ENCODE results near the gene U2AF1L4. TPM values are rescaled to one million over a fixed set of nuclear protein-coding genes. Genes with fewer than 3 reads are reported as not detected.

Gene U2AF1L4
- total and polyA plus RNA-seq, 2 donors (not counting 3 experiments of a cell fraction or from before 2014, with no cell fraction given), result 5.6 to 13.5 TPM

DNA sequence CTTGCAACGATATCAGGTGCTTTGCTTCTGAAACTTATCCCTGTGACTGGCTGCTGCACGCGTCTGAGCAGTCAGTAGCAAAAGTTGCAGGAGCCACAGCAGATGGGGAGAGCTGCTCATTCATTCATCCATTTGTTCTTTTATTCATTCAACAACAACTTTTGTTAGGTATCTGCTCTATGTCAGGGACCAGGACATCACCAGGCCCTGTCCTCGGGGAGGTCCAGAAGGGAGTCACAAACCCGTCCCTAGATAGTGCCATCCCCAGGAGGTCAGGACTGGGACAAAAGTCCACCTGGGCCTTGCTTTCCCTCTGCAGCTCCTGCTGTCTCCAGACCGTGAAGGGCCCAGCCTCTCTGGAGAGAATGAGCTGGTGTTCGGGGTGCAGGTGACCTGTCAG is 32.7 kb upstream of the U2AF1L4 start:
- CTCF ChIA-PET, result no interaction called here
- no TSS peak for BruUV-seq (replicated peaks)
- H3K36me3 ChIP-seq (ENCODE audit: control insufficient read depth in 2 of 2, extremely low read depth in 1 of 2, insufficient read depth in 2 of 2, low read length in 2 of 2), result peaks cover 0 to 4% of the 10 kb centered on the region in 2 experiments

GRCh38 chr19:35777086-35777841 is 32.0 kb upstream of the U2AF1L4 start:
- H3K9me3 ChIP-seq (replicated peaks; ENCODE audit: control insufficient read depth, insufficient read depth, low read length), result no peaks in the 10 kb centered on the region
- H3K4me2 ChIP-seq (ENCODE audit: insufficient read depth, low read length), result no peak overlapping the region
- TF ChIP-seq FOS (IDR thresholded peaks at IDR 0.05; ENCODE audit: borderline replicate concordance, insufficient read depth, low read length) (no peak), GATA2 (IDR thresholded peaks at IDR 0.05; ENCODE audit: insufficient read depth, insufficient read length, low read depth, low read length) (no peak), CTCF (IDR thresholded peaks at IDR 0.05; ENCODE audit: extremely low read depth in 1 of 2, insufficient read depth in 1 of 2, low read depth in 1 of 2, low read length in 2 of 2) (no peak), POLR2AphosphoS5 (IDR thresholded peaks at IDR 0.05; ENCODE audit: insufficient read depth, low read depth, low read length) (no peak), MAX (IDR thresholded peaks at IDR 0.05; ENCODE audit: insufficient read depth, insufficient read length) (no peak), POLR2A (IDR thresholded peaks at IDR 0.05; ENCODE audit: low read depth, low read length) (no peak), JUN (IDR thresholded peaks at IDR 0.05; ENCODE audit: borderline replicate concordance, insufficient read depth, insufficient read length, low read depth) (no peak), MYC (IDR thresholded peaks at IDR 0.05; ENCODE audit: low read depth, low read length) (no peak), EZH2 (IDR thresholded peaks at IDR 0.05; ENCODE audit: borderline replicate concordance, low read depth, low read length, severe bottlenecking) (no peak)
- dilution Hi-C loops (cut with MboI; ENCODE audit: extremely low pct_ligation_motif_present, low sequenced_read_pairs) (no loop called here), intact Hi-C loops (cut with micrococcal nuclease) (no loop called here)
- no peak overlapping the region for H3K9ac ChIP-seq (replicated peaks; ENCODE audit: extremely low read depth, insufficient read depth, low read length)
- FAIRE-seq (no peak), DNase-seq (ENCODE audit: low read depth, low spot score) (no peak)
- H4K20me1 ChIP-seq (replicated peaks; ENCODE audit: control insufficient read depth, extremely low read depth, insufficient read depth, low read length), result no peaks in the 10 kb centered on the region
- H3K79me2 ChIP-seq (ENCODE audit: control insufficient read depth, insufficient read depth, low read length), result no peaks in the 10 kb centered on the region
- BruUV-seq (replicated peaks), result no TSS peak
- no peak overlapping the region for H2AFZ ChIP-seq (ENCODE audit: low read depth, low read length)
- ChIA-PET CTCF (interaction anchor here (1.1 kb wide), 1 partner anchor 14 kb away, joined by 3 read pairs; no protein-coding TSS in a partner anchor), POLR2A (no interaction called here)
- no peaks in the 10 kb centered on the region for H3K9me1 ChIP-seq (replicated peaks; ENCODE audit: control insufficient read depth, extremely low read depth, insufficient read depth, low read length)
- H3K4me1 ChIP-seq (ENCODE audit: control insufficient read depth, extremely low read depth, insufficient read depth, low read length), result peaks cover 4% of the 10 kb centered on the region
- H3K4me3 ChIP-seq (replicated peaks in 1 of 3; ENCODE audit: insufficient read depth in 1 of 3, low read depth in 1 of 3, low read length in 3 of 3), result no peak overlapping the region
- no peak overlapping the region for H3K27ac ChIP-seq (ENCODE audit: insufficient read depth, low read depth, low read length)
- H3K27me3 ChIP-seq (ENCODE audit: control insufficient read depth in 2 of 2, insufficient read depth in 2 of 2, low read length in 2 of 2), result no peaks in the 10 kb centered on the region
- peaks cover 0 to 4% of the 10 kb centered on the region in 2 experiments for H3K36me3 ChIP-seq (ENCODE audit: control insufficient read depth in 2 of 2, extremely low read depth in 1 of 2, insufficient read depth in 2 of 2, low read length in 2 of 2)

More for the DNA sequence above, 32.7 kb upstream of the U2AF1L4 start:
- dilution Hi-C loops (cut with MboI; ENCODE audit: extremely low pct_ligation_motif_present, low sequenced_read_pairs), result no loop called here
- H3K27me3 ChIP-seq (ENCODE audit: control insufficient read depth in 2 of 2, insufficient read depth in 2 of 2, low read length in 2 of 2), result no peaks in the 10 kb centered on the region
- FAIRE-seq (no peak), DNase-seq (ENCODE audit: low read depth, low spot score) (no peak)
- no peaks in the 10 kb centered on the region for H3K9me3 ChIP-seq (replicated peaks; ENCODE audit: control insufficient read depth, insufficient read depth, low read length)
- no peak overlapping the region for H3K4me2 ChIP-seq (ENCODE audit: insufficient read depth, low read length)
- no peaks in the 10 kb centered on the region for H4K20me1 ChIP-seq (replicated peaks; ENCODE audit: control insufficient read depth, extremely low read depth, insufficient read depth, low read length)
- H3K27ac ChIP-seq (ENCODE audit: insufficient read depth, low read depth, low read length), result no peak overlapping the region
- H3K4me3 ChIP-seq (replicated peaks in 1 of 3; ENCODE audit: insufficient read depth in 1 of 3, low read depth in 1 of 3, low read length in 3 of 3), result no peak overlapping the region
- POLR2A ChIA-PET, result no interaction called here
- no peak overlapping the region for H2AFZ ChIP-seq (ENCODE audit: low read depth, low read length)
- H3K9me1 ChIP-seq (replicated peaks; ENCODE audit: control insufficient read depth, extremely low read depth, insufficient read depth, low read length), result no peaks in the 10 kb centered on the region
- no peaks in the 10 kb centered on the region for H3K79me2 ChIP-seq (ENCODE audit: control insufficient read depth, insufficient read depth, low read length)
- no peak for TF ChIP-seq MAX (IDR thresholded peaks at IDR 0.05; ENCODE audit: insufficient read depth, insufficient read length)
- TF ChIP-seq EZH2 (IDR thresholded peaks at IDR 0.05; ENCODE audit: borderline replicate concordance, low read depth, low read length, severe bottlenecking), result no peak
- no peak overlapping the region for H3K9ac ChIP-seq (replicated peaks; ENCODE audit: extremely low read depth, insufficient read depth, low read length)
- intact Hi-C loops (cut with micrococcal nuclease), result no loop called here
- peaks cover 4% of the 10 kb centered on the region for H3K4me1 ChIP-seq (ENCODE audit: control insufficient read depth, extremely low read depth, insufficient read depth, low read length)
